Naive thymus-derived CD8-positive, alpha-beta T cell (primary cell): ENCODE data around the gene ZCCHC4. TPM values are rescaled to one million over a fixed set of nuclear protein-coding genes. Genes with fewer than 3 reads are reported as not detected.
"Not testable (repeated sequence)": the region's sequence is repeated elsewhere in the genome, so short reads cannot be mapped to it uniquely, and the experiment has no call there.

Experiments used
- ATAC-seq, 2 donors: fragments of 150-1000 bp; cut with Tn5 transposase in 1 of 2; sonication (Bioruptor Pico), chemical (Tn5 transposase) in 1 of 2; 1 replicate in 1 of 2; 2 replicates in 1 of 2; pipeline ENCODE4 v1.10.0; 2021; ENCODE audit warnings: mild to moderate bottlenecking in 2 of 2, moderate library complexity in 2 of 2
- POLR2A ChIA-PET: fragments of 350-600 bp; sonication (Branson Sonifier 250); formaldehyde crosslinking; loops from one replicate; lab custom pipeline; 2021; ENCODE audit warnings: antibody characterized with exemption; lab: Charles Lee
- DNase-seq, 10 donors: peaks; one replicate each; pipeline versions ENCODE4 v3.0.0 to v3.0.0-alpha.2; 2020 to 2022
- H3K27ac Mint-ChIP-seq, 10 donors: one replicate each; pipeline ENCODE4 v1.8.0; 2020 to 2022; ENCODE audit warnings: mild to moderate bottlenecking in 10 of 10, mixed read lengths in 10 of 10, moderate library complexity in 4 of 10, inconsistent platforms in 1 of 10
- H3K27me3 Mint-ChIP-seq, 5 donors: one replicate each; pipeline ENCODE4 v1.8.0; 2021 to 2022; ENCODE audit warnings: mixed read lengths in 5 of 5
- H3K36me3 Mint-ChIP-seq, 3 donors: one replicate each; pipeline ENCODE4 v1.8.0; 2020 to 2022; ENCODE audit warnings: mixed read lengths in 3 of 3, mild to moderate bottlenecking in 2 of 3, inconsistent platforms in 1 of 3
- H3K4me1 Mint-ChIP-seq, 4 donors: one replicate each; pipeline ENCODE4 v1.8.0; 2021 to 2022; ENCODE audit warnings: mixed read lengths in 4 of 4
- H3K4me3 Mint-ChIP-seq, 10 donors: one replicate each; pipeline ENCODE4 v1.8.0; 2020 to 2022; ENCODE audit warnings: mild to moderate bottlenecking in 10 of 10, mixed read lengths in 10 of 10, moderate library complexity in 6 of 10, inconsistent platforms in 1 of 10
- H3K9me3 Mint-ChIP-seq, 9 donors: one replicate each; pipeline ENCODE4 v1.8.0; 2020 to 2022; ENCODE audit warnings: mixed read lengths in 9 of 9, mild to moderate bottlenecking in 3 of 9, inconsistent platforms in 1 of 9, moderate library complexity in 1 of 9
- polyA plus RNA-seq, 3 donors: library from polyadenylated mRNA; unstranded; fragments of 300-500 nt; fragmentation: Illumina TruSeq; gene quantifications; one replicate each; pipeline ENCODE4 v1.2.3, GENCODE V29; 2021
- total RNA-seq, 8 experiments: library from RNA in 2 of 8; stranded (reverse) in 2 of 8; gene quantifications; one replicate each; pipeline ENCODE4 v1.2.3 and lab custom pipeline; 2021 to 2026

Gene ZCCHC4
- total and polyA plus RNA-seq, 5 experiments from 2014 or later, result 5.9 to 14.6 (median 10.4) TPM

DNA sequence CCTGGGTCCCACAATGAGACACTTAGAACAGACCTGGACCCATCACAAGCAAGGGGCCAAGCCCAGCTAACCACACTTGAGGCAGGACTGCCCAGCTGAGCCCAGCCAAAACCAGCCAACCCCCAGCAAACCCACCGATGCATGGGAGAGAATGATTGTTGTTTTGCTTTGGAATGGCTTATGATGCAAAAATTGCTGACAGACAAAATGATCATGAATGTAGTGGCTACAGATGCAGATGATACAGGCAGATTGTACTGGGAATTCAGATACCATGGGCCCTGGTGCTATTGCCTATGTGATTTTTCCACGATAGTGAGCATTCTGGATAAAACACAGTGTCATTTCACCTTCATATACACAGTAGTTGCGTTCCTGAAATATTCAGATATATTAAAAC lies 9.0 kb upstream of the ZCCHC4 start:
- peaks cover 0 to 2% (median 0%) of the 10 kb centered on the region in 4 donors for H3K4me1 Mint-ChIP-seq
- POLR2A ChIA-PET, result no interaction called here
- H3K4me3 Mint-ChIP-seq, result no peak overlapping the region
- H3K36me3 Mint-ChIP-seq, result no peaks in the 10 kb centered on the region
- H3K9me3 Mint-ChIP-seq, result no peaks in the 10 kb centered on the region
- H3K27ac Mint-ChIP-seq, result no peak overlapping the region
- ATAC-seq, result no peak
- peaks cover 6 to 16% (median 8%) of the 10 kb centered on the region in 5 donors for H3K27me3 Mint-ChIP-seq
- DNase-seq, result no peak

GRCh38 chr4:25306518-25307057 lies 6.0 kb upstream of the ZCCHC4 start:
- DNase-seq, result no peak
- no peaks in the 10 kb centered on the region for H3K9me3 Mint-ChIP-seq
- H3K27me3 Mint-ChIP-seq, result peaks cover 0 to 18% (median 8%) of the 10 kb centered on the region in 5 donors
- no peak overlapping the region for H3K27ac Mint-ChIP-seq
- H3K4me1 Mint-ChIP-seq, result peaks cover 0 to 14% (median under 1%) of the 10 kb centered on the region in 4 donors
- H3K36me3 Mint-ChIP-seq, result no peaks in the 10 kb centered on the region
- POLR2A ChIA-PET, result no interaction called here
- no peak for ATAC-seq
- no peak overlapping the region for H3K4me3 Mint-ChIP-seq

DNA sequence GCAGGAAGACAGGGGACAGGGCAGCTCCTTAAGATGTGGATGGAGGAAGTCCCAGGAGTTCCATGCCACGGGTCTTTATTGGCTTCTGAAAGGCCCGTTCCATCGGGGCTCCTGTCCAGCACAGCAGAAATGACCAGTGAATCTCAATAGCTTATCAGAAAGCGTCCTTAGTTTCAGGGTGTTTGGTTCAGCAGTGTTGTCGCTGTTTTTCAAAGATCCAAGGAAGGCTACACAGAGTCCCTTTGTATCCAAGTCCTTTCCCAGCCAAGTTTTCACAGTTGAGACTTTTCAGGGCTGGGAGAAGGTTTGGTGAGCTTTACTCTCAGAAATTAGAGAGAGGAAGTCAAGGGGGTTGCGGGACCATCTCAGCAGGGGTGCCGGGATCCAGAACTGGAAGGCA lies 5.0 kb upstream of the ZCCHC4 start:
- Mint-ChIP-seq H3K9me3 (no peaks in the 10 kb centered on the region), H3K27ac (no peak overlapping the region), H3K36me3 (no peaks in the 10 kb centered on the region), H3K4me1 (peaks cover under 1 to 22% (median 4%) of the 10 kb centered on the region in 4 donors), H3K27me3 (peaks cover 0 to 18% (median 8%) of the 10 kb centered on the region in 5 donors), H3K4me3 (no peak overlapping the region)
- POLR2A ChIA-PET, result interaction anchor here (0.6 kb wide), 1 partner anchor 469 kb away, joined by 3 read pairs; no protein-coding TSS in a partner anchor
- no peak for ATAC-seq
- DNase-seq, result no peak

DNA sequence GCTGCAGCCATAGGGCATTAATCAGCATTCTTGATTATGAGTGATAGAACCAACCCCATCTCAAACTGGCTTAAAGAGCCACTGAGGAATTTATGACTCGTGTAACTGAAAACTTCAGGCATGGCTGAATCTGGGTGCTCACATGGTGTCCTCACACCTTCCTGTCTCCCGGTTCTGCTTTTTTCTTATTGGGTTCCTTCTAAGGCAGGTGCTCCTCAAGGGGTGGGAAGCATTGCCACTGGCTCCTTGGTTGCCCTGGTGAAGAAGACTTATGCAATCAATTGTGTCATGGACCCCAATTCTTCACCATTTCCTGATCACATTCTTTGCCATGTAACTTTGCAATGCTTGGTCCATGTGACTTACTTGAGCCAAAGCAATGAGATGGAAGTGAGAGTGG lies 4.3 kb upstream of the ZCCHC4 start:
- Mint-ChIP-seq H3K27ac (no peak overlapping the region), H3K9me3 (no peaks in the 10 kb centered on the region), H3K36me3 (no peaks in the 10 kb centered on the region), H3K27me3 (peaks cover 0 to 18% (median 8%) of the 10 kb centered on the region in 5 donors), H3K4me3 (no peak overlapping the region), H3K4me1 (peaks cover 4 to 29% (median 10%) of the 10 kb centered on the region in 4 donors)
- POLR2A ChIA-PET, result no interaction called here
- DNase-seq (no peak), ATAC-seq (no peak)

DNA sequence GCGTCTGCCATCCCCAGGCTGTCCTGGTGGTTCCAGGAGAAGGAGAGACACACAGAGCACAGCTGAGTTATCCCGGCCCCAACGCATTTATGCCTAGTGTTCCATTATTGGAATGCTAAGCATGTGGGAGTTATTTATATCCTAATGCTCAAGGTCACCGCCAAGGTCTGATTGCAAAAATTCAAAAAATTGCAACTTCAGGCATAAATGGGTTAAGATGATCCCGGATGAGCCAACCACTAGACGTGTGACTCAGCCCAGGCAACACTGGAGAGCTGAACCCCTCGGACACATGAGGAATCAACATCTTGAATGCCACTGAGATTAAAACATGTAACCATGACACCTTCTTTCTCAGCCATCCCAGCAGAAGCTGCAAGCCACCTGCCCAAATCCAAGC lies 3.8 kb upstream of the ZCCHC4 start:
- Mint-ChIP-seq H3K27me3 (peaks cover 0 to 18% (median 8%) of the 10 kb centered on the region in 5 donors), H3K4me3 (no peak overlapping the region), H3K27ac (no peak overlapping the region), H3K36me3 (no peaks in the 10 kb centered on the region), H3K4me1 (peaks cover 4 to 33% (median 15%) of the 10 kb centered on the region in 4 donors), H3K9me3 (no peaks in the 10 kb centered on the region)
- POLR2A ChIA-PET, result no interaction called here
- no peak for ATAC-seq
- no peak for DNase-seq

DNA sequence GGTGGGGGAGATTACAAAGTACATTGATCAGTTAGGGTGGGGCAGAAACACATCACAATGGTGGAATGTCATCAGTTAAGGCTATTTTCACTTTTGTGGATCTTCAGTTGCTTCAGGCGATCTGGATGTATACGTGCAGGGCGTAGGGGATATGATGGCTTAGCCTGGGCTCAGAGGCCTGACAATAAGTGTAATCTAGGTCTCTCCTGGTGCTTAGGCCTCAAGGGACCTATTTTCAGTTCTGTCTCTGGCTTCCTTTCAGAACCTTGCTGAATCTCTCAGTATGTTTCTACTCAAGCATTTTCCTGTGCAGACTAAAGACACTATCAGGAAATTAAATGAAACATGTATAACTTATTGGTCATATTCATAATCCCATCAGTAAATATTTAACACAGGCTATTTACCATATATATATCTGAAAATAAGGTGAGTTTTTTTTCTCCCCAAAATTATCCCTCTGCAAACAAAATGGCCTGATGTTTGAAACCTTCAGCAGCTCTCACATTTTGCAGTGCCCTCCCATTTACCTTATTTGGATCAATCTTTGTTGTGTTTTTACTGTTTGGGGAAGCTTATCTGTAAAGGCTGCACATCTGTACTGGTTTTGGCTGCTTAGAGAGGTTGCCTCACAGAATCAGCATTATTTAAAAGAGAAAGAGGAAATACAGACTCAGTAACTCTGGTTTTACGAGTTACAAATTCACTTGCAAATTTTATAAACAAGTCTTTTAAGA lies 2.3 kb upstream of the ZCCHC4 start:
- DNase-seq (no peak), ATAC-seq (no peak)
- H3K9me3 Mint-ChIP-seq, result no peaks in the 10 kb centered on the region
- H3K4me1 Mint-ChIP-seq, result peaks cover 2 to 38% (median 15%) of the 10 kb centered on the region in 4 donors
- POLR2A ChIA-PET, result interaction anchor here (0.7 kb wide), 1 partner anchor 23 kb away, joined by 3 read pairs; no protein-coding TSS in a partner anchor
- H3K27ac Mint-ChIP-seq, result peak overlapping the region in 2 of 10 donors; percentile 17 to 38
- peaks cover 0 to 3% (median 0%) of the 10 kb centered on the region in 3 donors for H3K36me3 Mint-ChIP-seq
- peaks cover 0 to 18% (median 3%) of the 10 kb centered on the region in 5 donors for H3K27me3 Mint-ChIP-seq
- H3K4me3 Mint-ChIP-seq, result peak overlapping the region in 1 of 10 donors; percentile 12

DNA sequence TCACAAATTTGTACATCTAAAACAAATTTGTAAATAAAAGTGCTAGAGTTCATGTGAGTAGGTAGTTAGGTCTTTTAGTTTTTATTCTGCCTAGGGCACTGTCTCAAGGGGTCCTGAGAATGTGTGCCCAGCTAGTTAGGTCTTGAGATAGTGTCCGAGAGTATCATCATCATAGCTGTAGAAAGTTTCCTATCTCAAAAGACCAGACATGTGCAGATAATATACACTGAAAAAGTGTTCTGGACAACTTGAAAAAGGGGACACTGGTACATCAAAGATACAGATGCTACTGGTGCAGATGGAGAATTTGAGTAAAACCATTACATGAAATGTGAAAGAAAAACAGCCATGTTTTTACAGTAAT lies 1.8 kb upstream of the ZCCHC4 start:
- Mint-ChIP-seq H3K27ac (peak overlapping the region in 3 of 10 donors; percentile 17 to 38 (median 19)), H3K4me3 (peak overlapping the region in 1 of 10 donors; percentile 12), H3K4me1 (peaks cover 4 to 38% (median 15%) of the 10 kb centered on the region in 4 donors), H3K36me3 (peaks cover 0 to 8% (median 0%) of the 10 kb centered on the region in 3 donors), H3K9me3 (no peaks in the 10 kb centered on the region), H3K27me3 (peaks cover 0 to 17% (median 3%) of the 10 kb centered on the region in 5 donors)
- no peak for DNase-seq
- ATAC-seq, result no peak
- POLR2A ChIA-PET, result no interaction called here

DNA sequence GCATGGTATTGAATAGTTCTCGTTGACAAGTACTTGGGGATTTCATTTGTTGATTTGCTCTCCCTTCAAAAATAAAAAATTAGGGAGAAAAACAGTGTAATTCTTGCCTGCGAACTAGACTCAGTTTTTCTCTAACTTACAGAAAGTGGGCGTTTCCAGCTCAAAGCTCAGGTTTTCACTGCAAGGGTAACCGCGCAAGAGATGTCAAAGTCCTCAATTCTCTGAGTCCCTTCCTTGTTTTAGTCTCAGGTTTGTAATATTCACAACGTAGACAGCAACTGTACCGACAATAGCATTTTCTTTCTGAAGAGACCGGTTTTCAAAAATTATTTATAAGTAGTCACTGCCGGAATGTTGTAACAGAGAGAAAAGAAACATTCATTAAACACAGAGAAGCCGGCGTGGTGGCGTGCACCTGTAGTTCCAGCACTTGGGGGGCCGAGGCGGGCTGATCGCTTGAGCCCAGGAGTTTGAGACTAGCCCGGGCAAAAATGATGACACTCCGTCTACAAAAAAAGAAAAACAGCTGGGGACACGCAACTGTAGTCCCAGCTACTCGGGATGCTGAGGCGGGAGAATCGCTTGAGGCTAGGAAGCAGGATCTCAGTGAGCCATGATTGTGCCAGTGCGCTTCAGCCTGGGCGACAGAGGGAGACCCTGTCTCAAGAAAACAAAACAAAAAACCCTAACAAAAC lies 774 bp downstream of the ZCCHC4 start:
- Mint-ChIP-seq H3K9me3 (no peaks in the 10 kb centered on the region), H3K4me3 (peak overlapping the region; percentile 96 to 100 (median 99)), H3K4me1 (peaks cover 4 to 44% (median 28%) of the 10 kb centered on the region in 4 donors), H3K36me3 (peaks cover 0 to 32% (median 7%) of the 10 kb centered on the region in 3 donors), H3K27ac (peak overlapping the region; percentile 91 to 99 (median 97)), H3K27me3 (peaks cover 0 to 8% (median 0%) of the 10 kb centered on the region in 5 donors)
- POLR2A ChIA-PET, result interaction anchor here (1.0 to 2.1 kb wide), 8 partner anchors 65 to 1547 kb away, joined by 4 to 28 read pairs (median 6); partner anchors contain the start of genes DHX15, PI4K2B, SEPSECS and SMIM20
- no peak for DNase-seq
- ATAC-seq, result no peak

DNA sequence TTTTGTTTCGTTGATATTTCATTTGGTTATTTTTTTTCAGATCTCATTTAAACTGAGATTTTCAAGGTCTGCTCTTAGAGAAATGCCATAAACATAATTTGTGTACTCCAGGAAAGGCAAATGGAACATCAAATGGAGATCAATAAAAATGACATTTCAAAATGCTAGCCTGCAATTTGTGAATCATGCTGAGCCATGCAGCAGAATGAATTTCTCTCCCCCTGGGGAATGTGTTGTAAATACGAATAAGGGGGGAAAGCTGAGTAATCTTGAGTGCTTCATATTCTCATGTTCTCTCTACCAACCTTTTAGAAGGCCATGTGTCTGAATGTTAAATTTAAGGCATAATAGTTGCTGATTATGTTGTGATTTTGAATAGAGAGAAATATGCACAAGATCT lies 7.8 kb downstream of the ZCCHC4 start:
- ATAC-seq, result no peak
- no peak for DNase-seq
- Mint-ChIP-seq H3K9me3 (no peaks in the 10 kb centered on the region), H3K4me1 (peaks cover 5 to 14% (median 9%) of the 10 kb centered on the region in 4 donors), H3K27ac (no peak overlapping the region), H3K36me3 (peaks cover 0 to 76% (median 15%) of the 10 kb centered on the region in 3 donors), H3K27me3 (no peaks in the 10 kb centered on the region), H3K4me3 (no peak overlapping the region)
- POLR2A ChIA-PET, result no interaction called here

GRCh38 chr4:25320773-25321172 lies 8.2 kb downstream of the ZCCHC4 start:
- no peaks in the 10 kb centered on the region for H3K27me3 Mint-ChIP-seq
- ATAC-seq (no peak), DNase-seq (no peak)
- H3K36me3 Mint-ChIP-seq, result peaks cover 0 to 75% (median 15%) of the 10 kb centered on the region in 3 donors
- no peaks in the 10 kb centered on the region for H3K9me3 Mint-ChIP-seq
- no peak overlapping the region for H3K4me3 Mint-ChIP-seq
- H3K27ac Mint-ChIP-seq, result peak overlapping the region in 4 of 10 donors; percentile 51 to 94 (median 60)
- H3K4me1 Mint-ChIP-seq, result peaks cover 5 to 14% (median 9%) of the 10 kb centered on the region in 4 donors
- POLR2A ChIA-PET, result no interaction called here

GRCh38 chr4:25321703-25322102 lies 9.1 kb downstream of the ZCCHC4 start:
- ATAC-seq, result no peak
- DNase-seq, result no peak
- Mint-ChIP-seq H3K4me3 (no peak overlapping the region), H3K4me1 (peaks cover 2 to 15% (median 6%) of the 10 kb centered on the region in 4 donors), H3K27me3 (no peaks in the 10 kb centered on the region), H3K36me3 (peaks cover 0 to 68% (median 13%) of the 10 kb centered on the region in 3 donors), H3K27ac (peak overlapping the region in 3 of 10 donors; percentile 2 to 94 (median 20)), H3K9me3 (no peaks in the 10 kb centered on the region)
- POLR2A ChIA-PET, result no interaction called here

DNA sequence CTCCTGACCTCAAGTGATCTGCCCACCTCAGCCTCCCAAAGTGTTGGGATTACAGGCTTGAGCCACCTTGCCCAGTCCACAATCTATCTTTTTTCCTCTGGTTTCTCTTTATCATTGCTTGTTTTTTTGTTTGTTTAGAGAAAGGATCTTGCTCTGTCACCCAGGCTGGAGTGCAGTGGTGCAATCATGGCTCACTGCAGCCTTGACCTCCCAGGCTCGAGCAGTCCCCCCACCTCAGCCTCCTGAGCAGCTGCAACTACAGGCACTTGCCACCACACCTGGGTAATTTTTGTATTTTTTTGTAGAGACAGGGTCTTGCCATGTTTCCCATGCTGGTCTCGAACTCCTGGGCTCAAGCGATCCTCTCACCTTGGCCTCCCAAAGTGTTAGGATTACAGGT lies 15.9 kb downstream of the ZCCHC4 start:
- H3K4me3 Mint-ChIP-seq, result peak overlapping the region in 1 of 10 donors; percentile 54
- ATAC-seq, POLR2A ChIA-PET, H3K9me3 Mint-ChIP-seq, DNase-seq, H3K27me3 Mint-ChIP-seq: not testable (repeated sequence)
- H3K27ac Mint-ChIP-seq, result peak overlapping the region in 1 of 10 donors; percentile 31
- H3K4me1 Mint-ChIP-seq, result peaks cover 6 to 27% (median 15%) of the 10 kb centered on the region in 4 donors
- H3K36me3 Mint-ChIP-seq, result peaks cover 0 to 30% (median 5%) of the 10 kb centered on the region in 3 donors
